SH-SY5Y (cell line): ENCODE results near the gene SLC19A1.

Experiments
- GATA2 ChIP-seq: IDR thresholded peaks from 2 replicates; pipeline ENCODE4 v1.6.1; 2011; ENCODE audit warnings: mild to moderate bottlenecking, low read depth, low read length
- GATA3 ChIP-seq: IDR thresholded peaks from 2 replicates; pipeline ENCODE4 v1.6.1; 2011; ENCODE audit warnings: low read depth, mild to moderate bottlenecking, low read length, moderate library complexity

DNA sequence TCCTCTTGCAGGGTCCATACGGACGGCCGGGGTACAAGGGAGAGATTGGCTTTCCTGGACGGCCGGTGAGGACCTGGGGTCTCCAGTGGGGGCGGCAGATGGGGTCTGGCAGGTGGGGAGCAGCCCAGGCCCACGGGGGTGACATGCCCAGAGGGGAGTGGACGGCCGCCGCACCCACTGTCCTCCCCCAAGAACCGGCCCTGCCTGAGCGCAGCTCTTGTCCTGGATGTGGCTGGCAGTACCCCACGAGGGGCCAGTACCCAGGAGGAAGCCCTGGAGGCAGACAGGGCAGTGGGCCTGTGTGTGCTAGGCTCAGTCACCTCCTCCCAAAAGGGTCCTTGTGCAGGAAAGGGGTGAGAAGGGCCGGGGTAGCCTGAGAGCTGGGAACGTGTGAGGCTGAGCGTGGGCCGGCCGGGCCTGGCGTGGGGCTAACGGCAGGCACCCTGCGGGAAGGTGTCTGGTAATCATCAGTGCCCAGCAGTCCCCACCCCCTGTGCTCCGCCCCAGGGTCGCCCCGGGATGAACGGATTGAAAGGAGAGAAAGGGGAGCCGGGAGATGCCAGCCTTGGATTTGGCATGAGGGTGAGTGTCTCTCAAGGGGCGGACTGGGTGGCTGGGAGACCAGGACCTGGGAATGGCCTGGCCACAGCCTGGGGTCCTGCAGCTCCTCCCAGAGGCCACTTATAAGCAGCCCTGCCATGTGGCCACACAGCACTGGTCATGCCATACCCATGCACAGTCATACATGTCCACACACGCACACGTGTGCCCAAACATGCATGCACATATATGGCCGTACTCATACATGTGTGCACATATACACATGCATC lies 47.2 kb downstream of the SLC19A1 start:
- no peak for TF ChIP-seq GATA2
- TF ChIP-seq GATA3, result no peak
